ENCODE results near the gene MS4A8. TPM values are rescaled to one million over a fixed set of nuclear protein-coding genes. Genes with fewer than 3 reads are reported as not detected.
A peak's percentile ranks its signal among the peaks of the same experiment; 100 is the strongest.
"Not testable (repeated sequence)": the region's sequence is repeated elsewhere in the genome, so short reads cannot be mapped to it uniquely, and the experiment has no call there.

MS4A8 gene
- total RNA-seq, 4 donors from 2014 or later = 22.9 to 141 (median 52.1) TPM

- H3K4me3 ChIP-seq = no peak overlapping the region
- in situ Hi-C loops (cut with MboI; ENCODE audit: low pct_ligation_motif_present in 1 of 4, low pct_unique_long_range_greater_than_20kb in 1 of 4, low sequenced_read_pairs in 3 of 4) = no loop called here
- TF ChIP-seq POLR2A (IDR thresholded peaks at IDR 0.05) (no peak), POLR2AphosphoS5 (IDR thresholded peaks at IDR 0.05) (no peak), CTCF (IDR thresholded peaks at IDR 0.05) (no peak), EP300 (IDR thresholded peaks at IDR 0.05; ENCODE audit: low read depth) (no peak)
- 86 to 87% methylated on average over 5 of the region's 5 CpGs for WGBS, 2 donors (ENCODE audit: low coverage in 1 of 2)
- no peak overlapping the region for H3K27ac ChIP-seq
- no peak for DNase-seq
- peaks cover 0 to 10% (median 2%) of the 10 kb centered on the region in 4 donors for H3K4me1 ChIP-seq
- no peaks in the 10 kb centered on the region for H3K27me3 ChIP-seq
- H3K36me3 ChIP-seq = no peaks in the 10 kb centered on the region
- intact Hi-C loops (cut with DNase I; ENCODE audit: low total_unique reads) = no loop called here
- H3K9me3 ChIP-seq = no peaks in the 10 kb centered on the region
Observed at GRCh38 chr11:60705895-60706294, 6.5 kb downstream of the MS4A8 start.

- Histone ChIP-seq H3K27me3 (no peaks in the 10 kb centered on the region), H3K9me3 (no peaks in the 10 kb centered on the region), H3K36me3 (no peaks in the 10 kb centered on the region), H3K4me3 (no peak overlapping the region), H3K27ac (no peak overlapping the region), H3K4me1 (peaks cover 0 to 12% (median 3%) of the 10 kb centered on the region in 4 donors)
- intact Hi-C loops (cut with DNase I; ENCODE audit: low total_unique reads) (no loop called here), in situ Hi-C loops (cut with MboI; ENCODE audit: low pct_ligation_motif_present in 1 of 4, low pct_unique_long_range_greater_than_20kb in 1 of 4, low sequenced_read_pairs in 3 of 4) (no loop called here)
- DNase-seq = no peak
- TF ChIP-seq EP300 (IDR thresholded peaks at IDR 0.05; ENCODE audit: low read depth) (no peak), POLR2A (IDR thresholded peaks at IDR 0.05) (no peak), POLR2AphosphoS5 (IDR thresholded peaks at IDR 0.05) (no peak), CTCF (IDR thresholded peaks at IDR 0.05) (no peak)
- WGBS, 2 donors (ENCODE audit: low coverage in 1 of 2) = 88% methylated on average over 4 to 5 of the region's 5 CpGs
Observed at GRCh38 chr11:60706931-60707330, 7.5 kb downstream of the MS4A8 start.

- DNase-seq = no peak
- H3K4me3 ChIP-seq = no peak overlapping the region
- H3K27me3 ChIP-seq = no peaks in the 10 kb centered on the region
- WGBS, 2 donors (ENCODE audit: low coverage in 1 of 2) = 81% methylated on average over 2 to 4 of the region's 4 CpGs
- no peaks in the 10 kb centered on the region for H3K9me3 ChIP-seq
- no peak overlapping the region for H3K27ac ChIP-seq
- H3K4me1 ChIP-seq = peaks cover 0 to 12% (median 3%) of the 10 kb centered on the region in 4 donors
- intact Hi-C loops (cut with DNase I; ENCODE audit: low total_unique reads) = no loop called here
- in situ Hi-C loops (cut with MboI; ENCODE audit: low pct_ligation_motif_present in 1 of 4, low pct_unique_long_range_greater_than_20kb in 1 of 4, low sequenced_read_pairs in 3 of 4) = no loop called here
- no peaks in the 10 kb centered on the region for H3K36me3 ChIP-seq
- TF ChIP-seq CTCF (IDR thresholded peaks at IDR 0.05) = peak in 3 of 5 experiments; percentile 14 to 31 (median 18)
- TF ChIP-seq POLR2A (IDR thresholded peaks at IDR 0.05) = no peak
Observed at GRCh38 chr11:60710482-60710881, 11.1 kb downstream of the MS4A8 start.

- H3K27ac ChIP-seq = no peak overlapping the region
- H3K36me3 ChIP-seq = no peaks in the 10 kb centered on the region
Observed at GRCh38 chr11:60711276-60711675, 11.9 kb downstream of the MS4A8 start.

GRCh38 chr11:60713423-60713822 lies 14.0 kb downstream of the MS4A8 start:
- H3K27me3 ChIP-seq; intact Hi-C loops (cut with DNase I; ENCODE audit: low total_unique reads); H3K9me3 ChIP-seq; in situ Hi-C loops (cut with MboI; ENCODE audit: low pct_ligation_motif_present in 1 of 4, low pct_unique_long_range_greater_than_20kb in 1 of 4, low sequenced_read_pairs in 3 of 4); H3K4me3 ChIP-seq; H3K27ac ChIP-seq; DNase-seq; H3K36me3 ChIP-seq: not testable (repeated sequence)
- peaks cover 0 to 20% (median 9%) of the 10 kb centered on the region in 4 donors for H3K4me1 ChIP-seq
- WGBS, 2 donors (ENCODE audit: low coverage in 1 of 2) = 71 to 79% methylated on average over 6 of the region's 6 CpGs

More at GRCh38 chr11:60711276-60711675, 11.9 kb downstream of the MS4A8 start:
- no peak overlapping the region for H3K4me3 ChIP-seq
- intact Hi-C loops (cut with DNase I; ENCODE audit: low total_unique reads) = no loop called here
- no peak for TF ChIP-seq POLR2A (IDR thresholded peaks at IDR 0.05)
- TF ChIP-seq CTCF (IDR thresholded peaks at IDR 0.05) = no peak
- TF ChIP-seq EP300 (IDR thresholded peaks at IDR 0.05; ENCODE audit: low read depth) = no peak
- no peak for TF ChIP-seq POLR2AphosphoS5 (IDR thresholded peaks at IDR 0.05)
- no peaks in the 10 kb centered on the region for H3K9me3 ChIP-seq
- peaks cover 0 to 12% (median 3%) of the 10 kb centered on the region in 4 donors for H3K4me1 ChIP-seq
- peaks cover 2% of the 10 kb centered on the region for H3K27me3 ChIP-seq
- in situ Hi-C loops (cut with MboI; ENCODE audit: low pct_ligation_motif_present in 1 of 4, low pct_unique_long_range_greater_than_20kb in 1 of 4, low sequenced_read_pairs in 3 of 4) = no loop called here
- WGBS, 2 donors (ENCODE audit: low coverage in 1 of 2) = 40 to 68% methylated on average over 1 to 4 of the region's 4 CpGs
- no peak for DNase-seq
